Loucy (cell line): ENCODE data around the gene H6PD.

Experiments used
- CTCF ChIP-seq: fragments of 200-600 bp; sonication (generic); conservative IDR thresholded peaks from 2 replicates; pipeline ENCODE4 v1.5.1; 2014; ENCODE audit warnings: mild to moderate bottlenecking, antibody characterized with exemption, low read length
- EZH2phosphoT487 ChIP-seq: fragments of 200-600 bp; IDR thresholded peaks from 2 replicates; pipeline ENCODE4 v1.6.1; 2018; ENCODE audit warnings: antibody characterized with exemption, mild to moderate bottlenecking, moderate library complexity, borderline replicate concordance

GRCh38 chr1:9245661-9246060 is 11.1 kb downstream of the H6PD start:
- TF ChIP-seq EZH2phosphoT487 (no peak), CTCF (no peak)
